Loucy (cell line): Measurements from ENCODE around the gene DNLZ.

Experiments
- CTCF ChIP-seq: fragments of 200-600 bp; sonication (generic); conservative IDR thresholded peaks from 2 replicates; pipeline ENCODE4 v1.5.1; 2014; ENCODE audit warnings: mild to moderate bottlenecking, antibody characterized with exemption, low read length
- EZH2phosphoT487 ChIP-seq: fragments of 200-600 bp; IDR thresholded peaks from 2 replicates; pipeline ENCODE4 v1.6.1; 2018; ENCODE audit warnings: antibody characterized with exemption, mild to moderate bottlenecking, moderate library complexity, borderline replicate concordance

GRCh38 chr9:136327304-136327974, 36.1 kb downstream of the DNLZ start, which contains the start of gene GPSM1:
- TF ChIP-seq CTCF, result no peak
- no peak for TF ChIP-seq EZH2phosphoT487
